ENCODE data around the gene SPOCK1.

Gene SPOCK1

GRCh38 chr5:137316346-137316736 is 182.8 kb downstream of the SPOCK1 start:
- TF ChIP-seq MAX (IDR thresholded peaks at IDR 0.05; ENCODE audit: low read depth, low read length) (no peak), MYC (IDR thresholded peaks at IDR 0.05; ENCODE audit: low read depth, low read length) (no peak), CTCF (IDR thresholded peaks at IDR 0.05; ENCODE audit: low read depth, low read length) (no peak), POLR2A (IDR thresholded peaks at IDR 0.05; ENCODE audit: extremely low read depth, insufficient read length) (no peak)
- DNase-seq (ENCODE audit: low read depth): no peak
- no peak overlapping the region for H3K4me3 ChIP-seq (ENCODE audit: low read depth, low read length)

GRCh38 chr5:137315534-137316345 is 183.4 kb downstream of the SPOCK1 start:
- TF ChIP-seq POLR2A (IDR thresholded peaks at IDR 0.05; ENCODE audit: extremely low read depth, insufficient read length): no peak
- no peak overlapping the region for H3K4me3 ChIP-seq (ENCODE audit: low read depth, low read length)
- no peak for DNase-seq (ENCODE audit: low read depth)

- H3K4me3 ChIP-seq (ENCODE audit: low read depth, low read length): no peak overlapping the region
- no peak for TF ChIP-seq CTCF (IDR thresholded peaks at IDR 0.05; ENCODE audit: low read depth, low read length)
- TF ChIP-seq MYC (IDR thresholded peaks at IDR 0.05; ENCODE audit: low read depth, low read length): no peak
- no peak for TF ChIP-seq MAX (IDR thresholded peaks at IDR 0.05; ENCODE audit: low read depth, low read length)
- no peak for TF ChIP-seq POLR2A (IDR thresholded peaks at IDR 0.05; ENCODE audit: extremely low read depth, insufficient read length)
- no peak for DNase-seq (ENCODE audit: low read depth)
Measured at GRCh38 chr5:137315109-137315508, 184.0 kb downstream of the SPOCK1 start.

GRCh38 chr5:137313526-137314175 is 185.5 kb downstream of the SPOCK1 start:
- DNase-seq (ENCODE audit: low read depth): no peak
- H3K4me3 ChIP-seq (ENCODE audit: low read depth, low read length): no peak overlapping the region
- TF ChIP-seq POLR2A (IDR thresholded peaks at IDR 0.05; ENCODE audit: extremely low read depth, insufficient read length) (no peak), MYC (IDR thresholded peaks at IDR 0.05; ENCODE audit: low read depth, low read length) (no peak), CTCF (IDR thresholded peaks at IDR 0.05; ENCODE audit: low read depth, low read length) (no peak), MAX (IDR thresholded peaks at IDR 0.05; ENCODE audit: low read depth, low read length) (no peak)

GRCh38 chr5:137312011-137312410 is 187.1 kb downstream of the SPOCK1 start:
- DNase-seq (ENCODE audit: low read depth): no peak
- H3K4me3 ChIP-seq (ENCODE audit: low read depth, low read length): no peak overlapping the region
- TF ChIP-seq MYC (IDR thresholded peaks at IDR 0.05; ENCODE audit: low read depth, low read length): no peak

- TF ChIP-seq MYC (IDR thresholded peaks at IDR 0.05; ENCODE audit: low read depth, low read length) (no peak), CTCF (IDR thresholded peaks at IDR 0.05; ENCODE audit: low read depth, low read length) (no peak), MAX (IDR thresholded peaks at IDR 0.05; ENCODE audit: low read depth, low read length) (no peak), POLR2A (IDR thresholded peaks at IDR 0.05; ENCODE audit: extremely low read depth, insufficient read length) (no peak)
- no peak for DNase-seq (ENCODE audit: low read depth)
- H3K4me3 ChIP-seq (ENCODE audit: low read depth, low read length): no peak overlapping the region
Measured at GRCh38 chr5:137310051-137310730, 188.9 kb downstream of the SPOCK1 start.
